GM18517 (cell line): Measurements from ENCODE around the gene MCTP1.

Source experiments
- ATAC-seq: cut with Tn5 transposase; IDR thresholded peaks from one replicate; pipeline ENCODE4 v1.9.1; 2021; ENCODE audit warnings: mild to moderate bottlenecking, moderate library complexity; ENCODE audit not compliant: unreplicated experiment

The MCTP1 gene

GRCh38 chr5:95080030-95080429 lies 204.9 kb downstream of the MCTP1 start:
- ATAC-seq = no peak

- ATAC-seq = no peak
Observed at GRCh38 chr5:95078868-95079267, 206.0 kb downstream of the MCTP1 start.

- no peak for ATAC-seq
Observed at GRCh38 chr5:95076395-95077185, 208.3 kb downstream of the MCTP1 start.

- peak; percentile 61 for ATAC-seq
Observed at GRCh38 chr5:95075111-95075510, 209.8 kb downstream of the MCTP1 start.

- ATAC-seq = no peak
Observed at GRCh38 chr5:95072281-95072680, 212.6 kb downstream of the MCTP1 start.

- no peak for ATAC-seq
Observed at GRCh38 chr5:95070866-95071265, 214.0 kb downstream of the MCTP1 start.

- no peak for ATAC-seq
Observed at GRCh38 chr5:95070453-95070852, 214.4 kb downstream of the MCTP1 start.

GRCh38 chr5:95069948-95070347 lies 214.9 kb downstream of the MCTP1 start:
- ATAC-seq = no peak

GRCh38 chr5:95069021-95069420 lies 215.9 kb downstream of the MCTP1 start:
- ATAC-seq = no peak

- peak; percentile 54 for ATAC-seq
Observed at GRCh38 chr5:95068289-95068910, 216.5 kb downstream of the MCTP1 start.

GRCh38 chr5:95066048-95066447 lies 218.8 kb downstream of the MCTP1 start:
- ATAC-seq = no peak

- no peak for ATAC-seq
Observed at GRCh38 chr5:95063492-95063891, 221.4 kb downstream of the MCTP1 start.

GRCh38 chr5:95060098-95060497 lies 224.8 kb downstream of the MCTP1 start:
- no peak for ATAC-seq

- ATAC-seq = no peak
Observed at GRCh38 chr5:95059636-95060035, 225.3 kb downstream of the MCTP1 start.

GRCh38 chr5:95057615-95058014 lies 227.3 kb downstream of the MCTP1 start:
- no peak for ATAC-seq

GRCh38 chr5:95053253-95053652 lies 231.6 kb downstream of the MCTP1 start:
- ATAC-seq = no peak

GRCh38 chr5:95050708-95051107 lies 234.2 kb downstream of the MCTP1 start:
- ATAC-seq = no peak

- no peak for ATAC-seq
Observed at GRCh38 chr5:95048628-95049027, 236.3 kb downstream of the MCTP1 start.

- no peak for ATAC-seq
Observed at GRCh38 chr5:95045181-95045965, 239.5 kb downstream of the MCTP1 start.

GRCh38 chr5:95044096-95044495 lies 240.8 kb downstream of the MCTP1 start:
- no peak for ATAC-seq

GRCh38 chr5:95043648-95044047 lies 241.2 kb downstream of the MCTP1 start:
- no peak for ATAC-seq

GRCh38 chr5:95043234-95043633 lies 241.7 kb downstream of the MCTP1 start:
- ATAC-seq = no peak
